HEK293 (cell line): Measurements from ENCODE around the gene TMEM233.

Source experiments
- CTCF ChIA-PET: fragments of 350-600 bp; formaldehyde crosslinking; extraction: SDS; loops from one replicate; lab custom pipeline; 2021; ENCODE audit warnings: antibody characterized with exemption; lab: Yijun Ruan, JAX
- POLR2A ChIA-PET: fragments of 300-600 bp; formaldehyde crosslinking; extraction: SDS; loops from one replicate; lab custom pipeline; 2020; ENCODE audit warnings: antibody characterized with exemption, inconsistent platforms; lab: Yijun Ruan, JAX
- H3K27ac ChIP-seq: fragments of 200-500 bp; sonication (Bioruptor generic); 2 replicates; pipeline ENCODE4 v1.5.1; 2014; ENCODE audit warnings: low read depth, low read length, control low read depth, inconsistent platforms; ENCODE audit errors: extremely low read depth
- H3K36me3 ChIP-seq, 2 experiments: fragments of 200-500 bp in 1 of 2; sonication (Bioruptor generic) in 1 of 2; 1 replicate in 1 of 2; 2 replicates in 1 of 2; pipeline ENCODE4 v1.5.1; 2014 to 2017; ENCODE audit warnings: inconsistent platforms in 2 of 2, low read length in 2 of 2; ENCODE audit not compliant: control insufficient read depth in 2 of 2, insufficient read depth in 1 of 2
- H3K4me1 ChIP-seq: fragments of 200-500 bp; sonication (Bioruptor generic); 2 replicates; pipeline ENCODE4 v1.5.1; 2014; ENCODE audit warnings: mild to moderate bottlenecking, low read length, inconsistent platforms; ENCODE audit not compliant: control insufficient read depth, insufficient read depth
- H3K4me3 ChIP-seq: 2 replicates; pipeline ENCODE4 v1.5.1; 2011; ENCODE audit warnings: low read depth, mild to moderate bottlenecking, control low read depth, low read length, moderate library complexity
- H3K9me3 ChIP-seq: fragments of 200-500 bp; sonication (Bioruptor generic); 2 replicates; pipeline ENCODE4 v1.5.1; 2014; ENCODE audit warnings: low read depth, low read length, inconsistent platforms; ENCODE audit not compliant: control insufficient read depth, insufficient read depth
- EGR2 ChIP-seq: fragments of 450-650 bp; formaldehyde crosslinking; IDR thresholded peaks from 2 replicates; pipeline ENCODE4 v1.5.1; 2016; ENCODE audit warnings: low read depth, missing biosample characterization, missing genetic modification characterization
- REST ChIP-seq: fragments of 450-650 bp; formaldehyde crosslinking; IDR thresholded peaks from 2 replicates; pipeline ENCODE4 v1.5.1; 2016; ENCODE audit warnings: missing biosample characterization, missing genetic modification characterization
- TSHZ1 ChIP-seq: fragments of 450-650 bp; formaldehyde crosslinking; IDR thresholded peaks from 2 replicates; pipeline ENCODE4 v1.5.1; 2016; ENCODE audit warnings: missing biosample characterization, missing genetic modification characterization, borderline replicate concordance
- ZFP41 ChIP-seq: fragments of 450-650 bp; formaldehyde crosslinking; IDR thresholded peaks from 2 replicates; pipeline ENCODE4 v1.5.1; 2016; ENCODE audit warnings: missing biosample characterization, missing genetic modification characterization, borderline replicate concordance
- ZNF2 ChIP-seq: fragments of 450-650 bp; formaldehyde crosslinking; IDR thresholded peaks from 2 replicates; pipeline ENCODE4 v1.5.1; 2016; ENCODE audit warnings: missing biosample characterization, missing genetic modification characterization
- ZNF223 ChIP-seq: fragments of 450-650 bp; formaldehyde crosslinking; IDR thresholded peaks from 2 replicates; pipeline ENCODE4 v1.5.1; 2016; ENCODE audit warnings: missing biosample characterization, missing genetic modification characterization
- ZNF239 ChIP-seq: fragments of 450-650 bp; formaldehyde crosslinking; IDR thresholded peaks from 2 replicates; pipeline ENCODE4 v1.5.1; 2016; ENCODE audit warnings: missing biosample characterization, missing genetic modification characterization
- ZNF248 ChIP-seq: fragments of 450-650 bp; formaldehyde crosslinking; IDR thresholded peaks from 2 replicates; pipeline ENCODE4 v1.5.1; 2017; ENCODE audit warnings: missing biosample characterization, missing genetic modification characterization
- ZNF274 ChIP-seq, 2 experiments: fragments of 200-500 bp in 1 of 2; fragments of 450-650 bp in 1 of 2; sonication (Bioruptor generic) in 1 of 2; formaldehyde crosslinking in 1 of 2; IDR thresholded peaks; 2 replicates each; pipeline versions ENCODE4 v1.5.1 to v1.6.1; 2014 to 2016; ENCODE audit warnings: borderline replicate concordance in 1 of 2, inconsistent platforms in 1 of 2, low read length in 1 of 2, missing biosample characterization in 1 of 2, missing genetic modification characterization in 1 of 2
- ZNF280D ChIP-seq: fragments of 450-650 bp; formaldehyde crosslinking; IDR thresholded peaks from 2 replicates; pipeline ENCODE4 v1.5.1; 2016; ENCODE audit warnings: missing biosample characterization, missing genetic modification characterization
- ZNF324 ChIP-seq: fragments of 450-650 bp; formaldehyde crosslinking; IDR thresholded peaks from 2 replicates; pipeline ENCODE4 v1.5.1; 2016; ENCODE audit warnings: missing biosample characterization, missing genetic modification characterization
- ZNF555 ChIP-seq: fragments of 450-650 bp; formaldehyde crosslinking; conservative IDR thresholded peaks from 2 replicates; pipeline ENCODE4 v1.5.1; 2017; ENCODE audit warnings: missing biosample characterization, mild to moderate bottlenecking, missing genetic modification characterization, inconsistent platforms
- ZNF585B ChIP-seq: fragments of 450-650 bp; formaldehyde crosslinking; IDR thresholded peaks from 2 replicates; pipeline ENCODE4 v1.5.1; 2016; ENCODE audit warnings: missing biosample characterization, missing genetic modification characterization
- ZNF621 ChIP-seq: fragments of 450-650 bp; formaldehyde crosslinking; IDR thresholded peaks from 2 replicates; pipeline ENCODE4 v1.5.1; 2017; ENCODE audit warnings: missing biosample characterization, missing genetic modification characterization
- ZNF623 ChIP-seq: fragments of 450-650 bp; formaldehyde crosslinking; IDR thresholded peaks from 2 replicates; pipeline ENCODE4 v1.5.1; 2016; ENCODE audit warnings: missing biosample characterization, missing genetic modification characterization
- ZNF664 ChIP-seq: fragments of 450-650 bp; formaldehyde crosslinking; IDR thresholded peaks from 2 replicates; pipeline ENCODE4 v1.5.1; 2016; ENCODE audit warnings: missing biosample characterization, missing genetic modification characterization

Gene TMEM233

GRCh38 chr12:119642986-119643385, 49.4 kb downstream of the TMEM233 start (continued):
- no peak for TF ChIP-seq REST (tag by site-specific recombination)
- no peak for TF ChIP-seq EGR2 (tag by site-specific recombination)

- no peaks in the 10 kb centered on the region for H3K9me3 ChIP-seq
- no peak for TF ChIP-seq ZNF274 (IDR thresholded peaks at IDR 0.05; ENCODE audit: low read length)
- TF ChIP-seq ZNF274 (tag by site-specific recombination; IDR thresholded peaks at IDR 0.05; ENCODE audit: borderline replicate concordance): no peak
- TF ChIP-seq ZNF248 (tag by site-specific recombination): no peak
- no peak for TF ChIP-seq ZNF2 (tag by site-specific recombination)
- TF ChIP-seq ZNF239: no peak
- no peak for TF ChIP-seq TSHZ1 (tag by site-specific recombination)
- TF ChIP-seq ZNF280D (tag by site-specific recombination): no peak
- TF ChIP-seq ZNF555 (tag by site-specific recombination): no peak
- TF ChIP-seq ZNF664 (tag by site-specific recombination): no peak
- TF ChIP-seq ZNF621 (tag by site-specific recombination): no peak
- TF ChIP-seq ZNF623 (tag by site-specific recombination): no peak
- no peak for TF ChIP-seq ZNF223 (tag by site-specific recombination)
- no peak for TF ChIP-seq ZNF324 (tag by site-specific recombination)
- no peak for TF ChIP-seq ZFP41 (tag by site-specific recombination)
- no peak for TF ChIP-seq ZNF585B
- no peaks in the 10 kb centered on the region for H3K4me1 ChIP-seq
- H3K36me3 ChIP-seq: no peaks in the 10 kb centered on the region
- ChIA-PET POLR2A (no interaction called here), CTCF (interaction anchor here (1.0 kb wide), 1 partner anchor 64 kb away, joined by 5 read pairs; no protein-coding TSS in a partner anchor)
- no peak overlapping the region for H3K4me3 ChIP-seq
- H3K27ac ChIP-seq: no peak overlapping the region
Observed at GRCh38 chr12:119644930-119645329, 51.4 kb downstream of the TMEM233 start.
